ENCODE results near the gene OR1M1.
"Not testable (repeated sequence)": the region's sequence is repeated elsewhere in the genome, so short reads cannot be mapped to it uniquely, and the experiment has no call there.

Gene OR1M1, protein sequence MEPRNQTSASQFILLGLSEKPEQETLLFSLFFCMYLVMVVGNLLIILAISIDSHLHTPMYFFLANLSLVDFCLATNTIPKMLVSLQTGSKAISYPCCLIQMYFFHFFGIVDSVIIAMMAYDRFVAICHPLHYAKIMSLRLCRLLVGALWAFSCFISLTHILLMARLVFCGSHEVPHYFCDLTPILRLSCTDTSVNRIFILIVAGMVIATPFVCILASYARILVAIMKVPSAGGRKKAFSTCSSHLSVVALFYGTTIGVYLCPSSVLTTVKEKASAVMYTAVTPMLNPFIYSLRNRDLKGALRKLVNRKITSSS

GRCh38 chr19:9086761-9087160 is at the start of gene OR1M1:
OR1M1 (plus strand) TSS chr19:9087061; CDS start chr19:9093245, 6,184 bp downstream.
- no peaks in the 10 kb centered on the region for H3K36me3 Mint-ChIP-seq (ENCODE audit: low read depth)
- peaks cover 16% of the 10 kb centered on the region for H3K27me3 Mint-ChIP-seq
- no peak within 1 kb of the TSS for H3K27ac Mint-ChIP-seq
- DNase-seq (no peak), ATAC-seq (no peak)
- no peaks in the 10 kb centered on the region for H3K9me3 Mint-ChIP-seq
- H3K4me1 Mint-ChIP-seq, result no peaks in the 10 kb centered on the region
- no peak within 1 kb of the TSS for H3K4me3 Mint-ChIP-seq

DNA sequence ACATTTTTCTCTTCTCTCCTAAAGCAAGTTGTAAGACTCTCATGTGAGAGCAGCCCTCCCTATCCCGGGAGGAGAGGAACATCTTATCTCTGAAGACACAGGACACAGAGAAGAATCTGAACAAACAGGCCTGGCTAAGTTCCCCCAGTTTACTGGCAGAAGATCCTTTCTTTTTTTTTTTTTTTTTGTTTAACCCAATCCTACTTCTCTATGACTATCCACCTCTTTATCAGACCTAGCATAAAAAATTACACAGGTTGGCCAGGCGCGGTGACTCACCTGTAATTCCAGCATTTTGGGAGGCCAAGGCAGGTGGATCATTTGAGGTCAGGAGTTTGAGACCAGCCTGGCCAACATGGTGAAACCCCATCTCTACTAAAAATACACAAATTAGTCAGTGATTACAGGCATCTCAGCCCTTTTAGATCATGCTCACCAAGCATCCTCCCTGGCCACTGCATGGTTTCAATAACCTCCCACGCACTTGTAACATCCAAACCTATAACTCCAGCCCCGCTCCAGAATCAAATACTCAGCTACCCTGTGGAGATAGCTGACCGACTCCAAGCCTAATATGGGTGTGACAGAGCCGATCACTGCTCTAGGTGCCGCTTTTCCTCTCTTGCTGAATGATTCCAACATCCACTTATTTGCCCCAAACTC is 49.3 kb upstream of the OR1M1 start:
- H3K27me3 Mint-ChIP-seq, result peaks cover 7% of the 10 kb centered on the region
- H3K4me1 Mint-ChIP-seq, result no peaks in the 10 kb centered on the region
- DNase-seq, result no peak
- no peaks in the 10 kb centered on the region for H3K9me3 Mint-ChIP-seq
- no peaks in the 10 kb centered on the region for H3K36me3 Mint-ChIP-seq (ENCODE audit: low read depth)
- H3K27ac Mint-ChIP-seq, result no peak overlapping the region
- H3K4me3 Mint-ChIP-seq, result no peak overlapping the region
- ATAC-seq, result no peak

DNA sequence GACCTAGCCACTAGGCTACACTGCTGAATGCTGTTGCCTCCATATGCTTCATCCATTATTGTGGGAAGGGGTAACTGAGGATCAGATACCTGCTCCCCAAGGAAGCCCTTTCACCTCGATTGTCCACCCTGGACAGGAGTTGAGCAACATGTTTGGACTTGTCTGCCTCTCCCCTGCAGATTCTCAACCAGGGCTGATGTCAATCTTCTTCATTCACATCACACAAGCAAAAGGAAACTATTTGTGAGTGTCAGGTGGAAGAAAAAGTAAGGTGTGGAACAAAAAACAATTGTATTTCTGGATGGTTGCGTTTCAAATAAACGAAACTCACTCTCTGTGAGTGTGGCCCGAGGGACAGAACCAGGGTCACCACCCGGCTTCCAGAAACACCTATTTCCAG is 47.1 kb upstream of the OR1M1 start:
- Mint-ChIP-seq H3K4me1 (no peaks in the 10 kb centered on the region), H3K36me3 (ENCODE audit: low read depth) (no peaks in the 10 kb centered on the region), H3K9me3 (no peaks in the 10 kb centered on the region), H3K27ac (no peak overlapping the region), H3K4me3 (no peak overlapping the region), H3K27me3 (peaks cover 13% of the 10 kb centered on the region)
- no peak for DNase-seq
- ATAC-seq, result no peak

DNA sequence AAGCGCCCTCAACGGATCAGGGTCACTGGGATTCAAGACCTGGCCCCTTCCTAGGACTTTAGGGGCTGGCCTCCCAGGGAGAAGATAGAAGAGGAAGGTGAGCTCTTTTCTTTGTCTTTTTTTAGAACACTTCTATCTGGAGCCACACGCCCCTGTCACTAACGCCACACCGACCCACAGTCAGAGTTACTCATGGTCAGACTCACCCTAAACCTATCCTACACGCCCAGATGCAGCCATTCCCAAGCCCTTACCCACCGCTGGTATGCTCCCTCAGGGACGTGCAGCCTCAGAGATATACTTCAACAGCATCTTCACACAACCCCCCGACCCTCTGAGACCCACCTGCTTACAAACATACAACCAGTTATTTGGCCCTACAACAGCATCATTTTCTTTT is 46.7 kb upstream of the OR1M1 start:
- Mint-ChIP-seq H3K27ac (no peak overlapping the region), H3K4me3 (no peak overlapping the region), H3K36me3 (ENCODE audit: low read depth) (no peaks in the 10 kb centered on the region), H3K9me3 (no peaks in the 10 kb centered on the region), H3K4me1 (no peaks in the 10 kb centered on the region), H3K27me3 (peaks cover 16% of the 10 kb centered on the region)
- no peak for DNase-seq
- ATAC-seq, result no peak

DNA sequence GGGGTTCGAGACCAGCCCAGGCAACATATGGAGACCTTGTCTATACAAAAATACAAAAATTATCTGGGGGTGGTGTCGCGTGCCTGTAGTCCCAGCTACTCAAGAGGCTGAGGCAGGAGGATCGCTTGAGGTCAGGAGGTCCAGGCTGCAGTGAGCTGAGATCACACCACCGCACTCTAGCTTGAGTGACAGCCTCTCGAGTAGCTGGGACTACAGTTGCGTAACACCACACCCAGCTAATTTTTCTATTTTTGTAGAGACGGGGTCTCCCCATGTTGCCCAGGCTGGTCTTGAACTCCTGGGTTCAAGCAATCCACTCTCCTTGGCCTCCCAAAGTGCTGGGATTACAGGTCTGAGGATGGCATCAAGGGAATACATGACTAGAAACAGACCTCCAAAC is 45.8 kb upstream of the OR1M1 start:
- Mint-ChIP-seq H3K4me3 (no peak overlapping the region), H3K9me3 (no peaks in the 10 kb centered on the region), H3K27ac (no peak overlapping the region), H3K4me1 (no peaks in the 10 kb centered on the region), H3K36me3 (ENCODE audit: low read depth) (no peaks in the 10 kb centered on the region), H3K27me3 (peaks cover 14% of the 10 kb centered on the region)
- no peak for ATAC-seq
- DNase-seq, result no peak

DNA sequence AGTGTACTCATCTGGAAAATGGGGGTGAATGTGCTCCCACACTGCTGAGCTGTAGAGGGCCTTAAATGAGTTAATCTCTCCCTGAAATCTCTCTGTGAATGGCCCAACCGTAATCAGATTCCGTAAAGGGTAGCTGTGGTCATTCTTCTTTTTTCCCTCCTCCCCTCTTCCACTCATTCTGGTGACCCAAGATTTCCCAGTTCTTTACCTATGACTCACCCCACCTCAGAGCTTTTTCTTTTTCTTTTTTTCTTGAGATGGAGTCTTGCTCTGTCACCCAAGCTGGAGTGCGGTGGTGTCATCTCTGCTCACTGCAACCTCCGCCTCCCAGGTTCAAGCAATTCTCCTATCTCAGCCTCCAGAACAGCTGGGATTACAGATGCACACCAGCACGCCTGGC is 43.3 kb upstream of the OR1M1 start:
- Mint-ChIP-seq H3K4me1 (no peaks in the 10 kb centered on the region), H3K9me3 (no peaks in the 10 kb centered on the region), H3K36me3 (ENCODE audit: low read depth) (no peaks in the 10 kb centered on the region), H3K27ac (no peak overlapping the region), H3K27me3 (peaks cover 19% of the 10 kb centered on the region), H3K4me3 (no peak overlapping the region)
- DNase-seq (no peak), ATAC-seq (no peak)

GRCh38 chr19:9044449-9044848 is 42.4 kb upstream of the OR1M1 start:
- peaks cover 19% of the 10 kb centered on the region for H3K27me3 Mint-ChIP-seq
- no peak overlapping the region for H3K4me3 Mint-ChIP-seq
- no peak for ATAC-seq
- H3K9me3 Mint-ChIP-seq, result no peaks in the 10 kb centered on the region
- no peaks in the 10 kb centered on the region for H3K36me3 Mint-ChIP-seq (ENCODE audit: low read depth)
- DNase-seq, result no peak
- H3K27ac Mint-ChIP-seq, result no peak overlapping the region
- H3K4me1 Mint-ChIP-seq, result no peaks in the 10 kb centered on the region

DNA sequence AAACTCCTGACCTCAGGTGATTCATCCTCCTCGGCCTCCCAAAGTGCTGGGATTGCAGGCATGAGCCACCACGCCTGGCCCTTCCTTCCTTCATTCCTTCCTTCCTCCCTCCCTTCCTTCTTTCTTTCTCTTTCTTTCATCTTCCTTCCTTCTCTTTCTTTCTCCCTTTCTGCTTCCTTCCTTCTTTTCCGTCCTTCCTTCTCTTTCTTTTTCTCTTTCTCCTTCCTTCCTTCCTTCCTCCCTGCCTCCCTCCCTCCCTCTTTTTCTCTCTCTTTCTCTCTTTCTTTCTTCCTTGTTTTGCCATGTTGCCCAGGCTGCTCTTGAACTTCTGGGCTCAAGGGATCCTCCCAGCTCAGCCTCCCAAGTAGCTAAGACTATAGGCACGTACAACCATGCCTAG is 40.2 kb upstream of the OR1M1 start:
- H3K36me3 Mint-ChIP-seq (ENCODE audit: low read depth), result no peaks in the 10 kb centered on the region
- no peak for DNase-seq
- no peaks in the 10 kb centered on the region for H3K4me1 Mint-ChIP-seq
- H3K4me3 Mint-ChIP-seq, result no peak overlapping the region
- H3K27ac Mint-ChIP-seq, result no peak overlapping the region
- H3K9me3 Mint-ChIP-seq, result no peaks in the 10 kb centered on the region
- ATAC-seq, result no peak
- peaks cover 17% of the 10 kb centered on the region for H3K27me3 Mint-ChIP-seq

DNA sequence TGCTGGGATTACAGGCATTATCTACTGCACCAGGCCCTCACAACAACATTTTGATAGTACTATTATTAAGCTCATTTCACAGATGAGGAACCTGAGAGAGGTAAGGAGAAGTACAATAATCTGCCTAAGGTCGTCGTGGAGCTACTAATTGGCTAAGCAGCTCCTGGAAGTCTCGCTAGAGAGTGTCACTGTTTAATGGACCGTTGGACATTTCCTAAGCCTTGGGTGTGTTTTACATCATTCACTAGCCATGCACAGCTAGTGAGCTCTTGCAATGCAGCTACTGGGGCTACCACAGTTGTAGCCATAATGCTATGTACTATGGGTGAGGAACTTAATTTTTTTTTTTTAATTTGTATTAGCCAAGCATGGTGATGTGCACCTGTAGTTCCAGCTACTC is 34.0 kb upstream of the OR1M1 start:
- Mint-ChIP-seq H3K27me3 (peaks cover 2% of the 10 kb centered on the region), H3K4me3 (no peak overlapping the region)

GRCh38 chr19:9053674-9054073 is 33.2 kb upstream of the OR1M1 start:
- H3K27ac Mint-ChIP-seq, ATAC-seq, H3K4me1 Mint-ChIP-seq: not testable (repeated sequence)

More for the DNA sequence above, 34.0 kb upstream of the OR1M1 start:
- H3K4me1 Mint-ChIP-seq, result no peaks in the 10 kb centered on the region
- H3K9me3 Mint-ChIP-seq, result no peaks in the 10 kb centered on the region
- ATAC-seq (no peak), DNase-seq (no peak)
- no peaks in the 10 kb centered on the region for H3K36me3 Mint-ChIP-seq (ENCODE audit: low read depth)
- H3K27ac Mint-ChIP-seq, result no peak overlapping the region

DNA sequence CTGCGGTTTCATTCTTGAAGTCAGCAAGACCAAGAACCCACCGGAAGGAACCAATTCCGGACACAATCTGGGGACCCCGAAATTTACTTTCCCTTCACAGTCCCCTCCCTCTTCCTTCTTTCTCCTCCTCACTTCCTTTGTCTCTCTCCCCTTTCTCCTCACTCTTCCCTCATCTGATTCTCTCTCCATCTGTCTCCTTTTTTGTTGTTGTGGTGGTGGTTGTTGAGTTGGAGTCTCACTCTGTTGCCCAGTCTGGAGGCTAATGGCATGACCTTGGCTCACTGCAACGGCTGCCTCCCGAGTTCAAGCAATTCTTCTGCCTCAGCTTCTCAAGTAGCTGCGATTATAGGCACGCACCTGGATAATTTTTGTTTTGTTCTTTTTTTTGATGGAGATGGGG is 32.7 kb upstream of the OR1M1 start:
- Mint-ChIP-seq H3K4me3 (no peak overlapping the region), H3K9me3 (no peaks in the 10 kb centered on the region), H3K27me3 (peaks cover 2% of the 10 kb centered on the region), H3K4me1 (no peaks in the 10 kb centered on the region), H3K27ac (no peak overlapping the region), H3K36me3 (ENCODE audit: low read depth) (no peaks in the 10 kb centered on the region)
- DNase-seq (no peak), ATAC-seq (no peak)

More at GRCh38 chr19:9053674-9054073, 33.2 kb upstream of the OR1M1 start:
- H3K36me3 Mint-ChIP-seq (ENCODE audit: low read depth); H3K4me3 Mint-ChIP-seq; H3K27me3 Mint-ChIP-seq; DNase-seq; H3K9me3 Mint-ChIP-seq: not testable (repeated sequence)

DNA sequence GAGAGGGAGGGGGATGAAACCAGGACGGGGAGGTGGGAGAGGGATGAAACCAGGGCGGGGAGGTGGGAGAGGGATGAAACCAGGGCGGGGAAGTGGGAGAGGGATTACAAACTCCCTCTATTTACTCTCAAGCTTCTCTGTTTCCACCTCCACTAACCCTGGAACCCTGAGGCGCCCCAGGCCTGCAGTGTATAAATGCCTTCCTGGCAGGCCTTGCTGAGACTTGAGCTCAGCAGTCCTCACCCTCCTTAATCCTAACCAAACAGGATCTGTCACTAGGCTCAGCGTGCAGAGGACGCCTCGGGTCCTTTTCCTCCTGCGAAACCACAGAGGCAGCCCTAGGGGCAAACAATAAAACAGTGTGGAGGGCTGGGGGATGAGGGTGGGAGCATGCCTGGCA is 32.1 kb upstream of the OR1M1 start:
- Mint-ChIP-seq H3K27me3 (peaks cover 2% of the 10 kb centered on the region), H3K4me1 (no peaks in the 10 kb centered on the region), H3K27ac (no peak overlapping the region), H3K36me3 (ENCODE audit: low read depth) (no peaks in the 10 kb centered on the region), H3K4me3 (no peak overlapping the region), H3K9me3 (no peaks in the 10 kb centered on the region)
- DNase-seq (no peak), ATAC-seq (no peak)

- not testable (repeated sequence) for DNase-seq; ATAC-seq; H3K27me3 Mint-ChIP-seq; H3K27ac Mint-ChIP-seq; H3K9me3 Mint-ChIP-seq; H3K4me1 Mint-ChIP-seq; H3K36me3 Mint-ChIP-seq (ENCODE audit: low read depth); H3K4me3 Mint-ChIP-seq
These were observed 30.7 kb upstream of the OR1M1 start for GRCh38 chr19:9056131-9056530.

GRCh38 chr19:9057505-9058258 is 29.2 kb upstream of the OR1M1 start:
- H3K4me3 Mint-ChIP-seq, result no peak overlapping the region
- ATAC-seq, result no peak
- no peaks in the 10 kb centered on the region for H3K9me3 Mint-ChIP-seq
- H3K27me3 Mint-ChIP-seq, result peaks cover 2% of the 10 kb centered on the region
- no peaks in the 10 kb centered on the region for H3K4me1 Mint-ChIP-seq
- no peak overlapping the region for H3K27ac Mint-ChIP-seq
- DNase-seq, result no peak
- no peaks in the 10 kb centered on the region for H3K36me3 Mint-ChIP-seq (ENCODE audit: low read depth)
